HG03066 (cell line): ENCODE results near the gene NECTIN3.
A peak's percentile ranks its signal among the peaks of the same experiment; 100 is the strongest.

Source experiments
- ATAC-seq: cut with Tn5 transposase; IDR thresholded peaks from one replicate; pipeline ENCODE4 v1.9.1; 2021; ENCODE audit warnings: low read depth; ENCODE audit not compliant: unreplicated experiment

Gene NECTIN3

DNA sequence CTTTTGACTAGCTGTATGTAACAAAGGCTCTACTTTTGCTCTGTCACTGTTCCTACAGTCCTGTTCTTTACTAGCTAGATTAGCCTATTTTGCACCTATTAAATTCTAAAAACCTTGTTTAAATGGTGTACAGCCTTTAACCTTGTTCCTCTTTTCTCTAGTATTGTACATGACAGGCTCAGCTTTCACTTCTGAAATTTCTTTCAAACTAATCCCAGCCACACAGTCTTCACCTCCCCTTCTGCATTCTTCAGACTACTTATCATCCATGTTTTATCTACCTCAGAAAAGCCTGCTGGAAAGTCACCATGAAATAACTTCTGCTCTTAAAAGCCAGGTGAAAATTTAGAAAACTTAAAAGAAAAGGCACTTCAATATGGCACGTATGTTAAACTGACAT is 122.4 kb downstream of the NECTIN3 start:
- no peak for ATAC-seq

DNA sequence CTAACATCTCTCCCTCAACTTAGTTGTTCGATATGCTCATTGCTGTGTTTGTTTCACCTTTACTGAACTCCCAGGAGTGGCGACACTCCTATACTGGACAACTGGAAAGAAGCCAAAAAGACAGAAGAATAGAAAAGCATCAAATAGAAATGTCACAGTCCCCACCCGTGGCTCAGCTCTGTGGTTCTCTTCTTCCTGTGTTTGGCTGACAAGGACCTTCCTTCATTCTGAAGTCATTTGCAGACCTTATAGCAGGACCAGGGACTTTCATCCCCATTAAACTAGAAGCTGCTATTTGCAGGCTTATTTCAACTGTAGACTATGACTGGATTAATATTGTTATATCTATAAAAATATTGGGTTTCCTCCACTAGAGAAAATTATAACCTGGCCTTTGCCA is 125.9 kb downstream of the NECTIN3 start:
- no peak for ATAC-seq

DNA sequence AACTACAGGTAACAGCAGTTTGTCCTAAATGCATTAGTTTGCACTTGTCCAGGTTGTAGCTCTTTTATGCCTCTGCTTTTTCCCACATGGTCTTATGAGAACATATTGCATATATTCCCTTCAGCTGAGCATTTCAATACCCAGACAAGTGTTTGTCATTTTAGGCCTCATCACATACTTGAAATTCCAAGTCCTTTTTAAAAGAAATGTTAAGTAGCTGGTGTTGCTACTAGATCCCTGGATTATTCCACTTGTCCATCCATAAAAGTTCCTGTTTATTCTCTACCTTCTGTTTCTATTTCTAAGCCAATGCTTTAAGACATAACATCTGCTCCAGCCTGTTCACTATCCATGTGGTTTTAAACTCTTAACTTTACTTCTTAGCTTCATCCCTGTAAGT is 128.4 kb downstream of the NECTIN3 start:
- ATAC-seq, result no peak

GRCh38 chr3:111210003-111210711 is 138.5 kb downstream of the NECTIN3 start:
- ATAC-seq, result no peak

GRCh38 chr3:111210866-111211564 is 139.4 kb downstream of the NECTIN3 start:
- no peak for ATAC-seq

GRCh38 chr3:111212511-111212910 is 140.9 kb downstream of the NECTIN3 start:
- no peak for ATAC-seq

DNA sequence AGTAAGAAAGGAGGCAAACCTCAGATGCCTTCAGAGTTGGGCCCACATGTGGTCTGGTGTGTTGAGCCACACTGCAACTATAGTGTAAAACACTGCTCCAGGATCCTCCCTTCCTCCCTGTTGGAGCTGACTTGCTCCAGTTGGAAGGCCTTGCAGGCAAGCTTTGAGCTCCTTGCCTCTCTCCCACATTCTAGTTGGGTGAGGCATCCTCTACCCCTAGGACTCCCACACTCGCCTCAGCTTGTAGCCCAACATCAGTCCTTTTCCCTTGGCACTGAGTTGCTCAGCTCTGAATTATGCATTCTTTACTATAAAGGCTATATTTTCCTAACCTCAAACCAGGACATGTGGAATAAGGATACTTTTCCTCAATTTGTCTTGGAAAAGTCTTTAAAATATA is 143.9 kb downstream of the NECTIN3 start:
- ATAC-seq, result no peak

DNA sequence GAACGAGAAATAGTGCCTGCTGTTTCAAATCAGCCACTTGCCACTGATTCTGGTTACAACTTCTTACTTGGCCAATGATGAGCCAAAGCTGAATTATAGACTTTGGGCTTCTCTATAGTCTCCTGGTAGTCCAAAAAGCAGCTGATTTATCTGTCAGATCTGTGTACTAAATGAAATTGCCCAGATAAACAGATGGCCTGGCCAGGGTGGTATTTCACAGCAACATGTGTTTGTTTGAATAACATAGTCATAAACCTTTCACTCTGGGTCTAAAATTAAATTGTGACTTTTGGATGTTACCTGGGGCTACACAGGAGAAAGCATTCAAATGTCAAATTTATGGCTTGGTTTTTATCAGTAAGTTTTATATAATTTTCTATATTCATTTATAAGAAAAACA is 147.0 kb downstream of the NECTIN3 start:
- no peak for ATAC-seq

DNA sequence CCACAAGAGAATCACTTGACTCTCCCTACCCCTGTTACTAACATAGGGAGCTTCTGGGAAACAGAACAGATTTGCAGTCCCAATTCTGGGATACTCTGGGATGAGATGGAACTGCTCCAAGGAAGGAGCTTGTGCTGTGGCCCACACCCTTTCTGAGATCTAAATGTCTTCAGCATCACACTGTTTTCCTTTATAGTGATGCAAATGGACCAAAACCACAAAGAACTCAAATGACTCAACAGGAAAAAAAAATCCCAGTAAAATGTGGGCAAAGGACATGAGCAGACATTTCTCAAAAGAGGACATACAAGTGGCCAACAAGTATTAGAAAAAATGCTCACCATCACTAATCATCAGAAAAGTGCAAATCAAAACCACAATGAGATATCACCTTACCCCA is 155.6 kb downstream of the NECTIN3 start:
- no peak for ATAC-seq

GRCh38 chr3:111229301-111229700 is 157.7 kb downstream of the NECTIN3 start:
- ATAC-seq, result no peak

GRCh38 chr3:111236836-111237713 is 165.5 kb downstream of the NECTIN3 start:
- ATAC-seq, result no peak

GRCh38 chr3:111237946-111238345 is 166.3 kb downstream of the NECTIN3 start:
- ATAC-seq, result no peak

- peak; percentile 96 for ATAC-seq
Measured at GRCh38 chr3:111238885-111239284, 167.3 kb downstream of the NECTIN3 start.

GRCh38 chr3:111241960-111242359 is 170.3 kb downstream of the NECTIN3 start:
- no peak for ATAC-seq
